ENCODE results near the gene COA1. TPM values are rescaled to one million over a fixed set of nuclear protein-coding genes. Genes with fewer than 3 reads are reported as not detected.

Gene COA1
- total and polyA plus RNA-seq, 2 donors (not counting 3 experiments of a cell fraction or from before 2014, with no cell fraction given): 38.1 to 55.1 TPM

DNA sequence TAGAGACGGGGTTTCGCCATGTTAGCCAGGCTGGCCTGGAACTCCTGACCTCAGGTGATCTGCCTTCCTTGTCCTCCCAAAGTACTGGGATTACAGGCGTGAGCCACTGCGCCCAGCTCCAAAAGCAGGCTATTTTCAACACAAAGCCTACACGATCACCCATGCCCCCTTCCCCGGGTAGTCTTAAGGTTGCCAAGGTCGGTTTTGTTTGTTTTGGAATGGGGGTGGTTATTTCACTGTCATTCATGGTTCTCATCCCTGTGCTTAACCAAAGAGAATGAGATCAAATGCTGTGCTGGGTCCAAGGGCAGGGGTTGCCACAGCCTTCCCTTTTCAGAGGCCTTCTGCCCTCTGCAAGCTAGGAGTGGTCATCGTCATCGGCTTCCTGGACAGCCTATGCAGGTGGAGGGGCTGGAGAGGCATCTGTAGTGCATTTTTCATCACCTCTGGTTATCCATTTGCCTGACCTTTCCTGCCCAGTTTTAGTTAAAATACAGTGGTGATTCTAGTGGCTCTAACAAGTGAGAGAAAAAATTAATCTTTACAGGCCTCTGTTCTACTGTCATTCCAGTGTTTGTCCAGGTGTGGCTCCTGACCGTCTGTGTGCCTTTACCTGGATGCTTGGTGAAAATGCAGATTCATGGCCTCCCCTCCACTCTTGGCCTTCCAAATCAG lies 40.6 kb upstream of the COA1 start:
- H2AFZ ChIP-seq (ENCODE audit: low read depth, low read length): no peak overlapping the region
- no peak for DNase-seq (ENCODE audit: low read depth, low spot score)
- no peaks in the 10 kb centered on the region for H3K4me1 ChIP-seq (ENCODE audit: control insufficient read depth, extremely low read depth, insufficient read depth, low read length)
- no peak overlapping the region for H3K4me2 ChIP-seq (ENCODE audit: insufficient read depth, low read length)
- no peaks in the 10 kb centered on the region for H3K79me2 ChIP-seq (ENCODE audit: control insufficient read depth, insufficient read depth, low read length)
- dilution Hi-C loops (cut with MboI; ENCODE audit: extremely low pct_ligation_motif_present, low sequenced_read_pairs): no loop called here
- BruUV-seq (replicated peaks): no TSS peak
- ChIA-PET CTCF (no interaction called here), POLR2A (no interaction called here)
- no peak overlapping the region for H3K27ac ChIP-seq (ENCODE audit: insufficient read depth, low read depth, low read length)
- no peaks in the 10 kb centered on the region for H4K20me1 ChIP-seq (replicated peaks; ENCODE audit: control insufficient read depth, extremely low read depth, insufficient read depth, low read length)
- H3K36me3 ChIP-seq (ENCODE audit: control insufficient read depth in 2 of 2, extremely low read depth in 1 of 2, insufficient read depth in 2 of 2, low read length in 2 of 2): peaks cover 0 to 2% of the 10 kb centered on the region in 2 experiments
- H3K9me3 ChIP-seq (replicated peaks; ENCODE audit: control insufficient read depth, insufficient read depth, low read length): no peaks in the 10 kb centered on the region
- no peak for TF ChIP-seq JUN (IDR thresholded peaks at IDR 0.05; ENCODE audit: borderline replicate concordance, insufficient read depth, insufficient read length, low read depth)
- no peak for TF ChIP-seq EZH2 (IDR thresholded peaks at IDR 0.05; ENCODE audit: borderline replicate concordance, low read depth, low read length, severe bottlenecking)
- no peak for TF ChIP-seq GATA2 (IDR thresholded peaks at IDR 0.05; ENCODE audit: insufficient read depth, insufficient read length, low read depth, low read length)
- TF ChIP-seq, protein P1, sequence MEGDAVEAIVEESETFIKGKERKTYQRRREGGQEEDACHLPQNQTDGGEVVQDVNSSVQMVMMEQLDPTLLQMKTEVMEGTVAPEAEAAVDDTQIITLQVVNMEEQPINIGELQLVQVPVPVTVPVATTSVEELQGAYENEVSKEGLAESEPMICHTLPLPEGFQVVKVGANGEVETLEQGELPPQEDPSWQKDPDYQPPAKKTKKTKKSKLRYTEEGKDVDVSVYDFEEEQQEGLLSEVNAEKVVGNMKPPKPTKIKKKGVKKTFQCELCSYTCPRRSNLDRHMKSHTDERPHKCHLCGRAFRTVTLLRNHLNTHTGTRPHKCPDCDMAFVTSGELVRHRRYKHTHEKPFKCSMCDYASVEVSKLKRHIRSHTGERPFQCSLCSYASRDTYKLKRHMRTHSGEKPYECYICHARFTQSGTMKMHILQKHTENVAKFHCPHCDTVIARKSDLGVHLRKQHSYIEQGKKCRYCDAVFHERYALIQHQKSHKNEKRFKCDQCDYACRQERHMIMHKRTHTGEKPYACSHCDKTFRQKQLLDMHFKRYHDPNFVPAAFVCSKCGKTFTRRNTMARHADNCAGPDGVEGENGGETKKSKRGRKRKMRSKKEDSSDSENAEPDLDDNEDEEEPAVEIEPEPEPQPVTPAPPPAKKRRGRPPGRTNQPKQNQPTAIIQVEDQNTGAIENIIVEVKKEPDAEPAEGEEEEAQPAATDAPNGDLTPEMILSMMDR (IDR thresholded peaks at IDR 0.05; ENCODE audit: extremely low read depth in 1 of 2, insufficient read depth in 1 of 2, low read depth in 1 of 2, low read length in 2 of 2): no peak
- no peak for TF ChIP-seq FOS (IDR thresholded peaks at IDR 0.05; ENCODE audit: borderline replicate concordance, insufficient read depth, low read length)
- TF ChIP-seq MYC (IDR thresholded peaks at IDR 0.05; ENCODE audit: low read depth, low read length): no peak
- no peak for TF ChIP-seq POLR2A (IDR thresholded peaks at IDR 0.05; ENCODE audit: low read depth, low read length)
- TF ChIP-seq, protein P2, sequence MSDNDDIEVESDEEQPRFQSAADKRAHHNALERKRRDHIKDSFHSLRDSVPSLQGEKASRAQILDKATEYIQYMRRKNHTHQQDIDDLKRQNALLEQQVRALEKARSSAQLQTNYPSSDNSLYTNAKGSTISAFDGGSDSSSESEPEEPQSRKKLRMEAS (IDR thresholded peaks at IDR 0.05; ENCODE audit: insufficient read depth, insufficient read length): no peak
- no peak for TF ChIP-seq POLR2AphosphoS5 (IDR thresholded peaks at IDR 0.05; ENCODE audit: insufficient read depth, low read depth, low read length)
- no peaks in the 10 kb centered on the region for H3K9me1 ChIP-seq (replicated peaks; ENCODE audit: control insufficient read depth, extremely low read depth, insufficient read depth, low read length)
- no peak for FAIRE-seq
- no peaks in the 10 kb centered on the region for H3K27me3 ChIP-seq (ENCODE audit: control insufficient read depth in 2 of 2, insufficient read depth in 2 of 2, low read length in 2 of 2)
- H3K9ac ChIP-seq (replicated peaks; ENCODE audit: extremely low read depth, insufficient read depth, low read length): no peak overlapping the region
- intact Hi-C loops (cut with micrococcal nuclease): no loop called here
- H3K4me3 ChIP-seq (replicated peaks in 1 of 3; ENCODE audit: insufficient read depth in 1 of 3, low read depth in 1 of 3, low read length in 3 of 3): no peak overlapping the region
